Osteocyte (in vitro differentiated cells): ENCODE data around the gene PREP. TPM values are rescaled to one million over a fixed set of nuclear protein-coding genes. Genes with fewer than 3 reads are reported as not detected.

Source experiments
- DNase-seq: peaks from one replicate; pipeline ENCODE4 v3.0.0; 2021; ENCODE audit warnings: mixed read lengths; ENCODE audit not compliant: unreplicated experiment; ENCODE audit errors: extremely low spot score
- H3K27ac Mint-ChIP-seq: one replicate; pipeline ENCODE4 v1.8.0; 2021; ENCODE audit warnings: mild to moderate bottlenecking, mixed read lengths; ENCODE audit not compliant: unreplicated experiment
- H3K27me3 Mint-ChIP-seq: one replicate; pipeline ENCODE4 v1.8.0; 2021; ENCODE audit warnings: mixed read lengths; ENCODE audit not compliant: unreplicated experiment
- H3K36me3 Mint-ChIP-seq: one replicate; pipeline ENCODE4 v1.8.0; 2021; ENCODE audit warnings: mixed read lengths; ENCODE audit not compliant: unreplicated experiment
- H3K4me1 Mint-ChIP-seq: one replicate; pipeline ENCODE4 v1.8.0; 2021; ENCODE audit warnings: mixed read lengths; ENCODE audit not compliant: unreplicated experiment
- H3K4me3 Mint-ChIP-seq: one replicate; pipeline ENCODE4 v1.8.0; 2021; ENCODE audit warnings: mild to moderate bottlenecking, moderate library complexity, mixed read lengths; ENCODE audit not compliant: unreplicated experiment
- H3K9me3 Mint-ChIP-seq: one replicate; pipeline ENCODE4 v1.8.0; 2021; ENCODE audit warnings: mixed read lengths; ENCODE audit not compliant: unreplicated experiment
- CTCF ChIP-seq: fragments of 200-600 bp; sonication (generic); IDR thresholded peaks from 2 replicates; pipeline ENCODE4 v1.5.0; 2021; ENCODE audit warnings: antibody characterized with exemption, mild to moderate bottlenecking, moderate library complexity
- total RNA-seq: library from RNA; stranded (reverse); gene quantifications from 2 replicates; pipeline ENCODE4 v1.2.1, GENCODE V29; 2021

PREP gene
- total RNA-seq, 1 donor from 2014 or later: 36.9 TPM

DNA sequence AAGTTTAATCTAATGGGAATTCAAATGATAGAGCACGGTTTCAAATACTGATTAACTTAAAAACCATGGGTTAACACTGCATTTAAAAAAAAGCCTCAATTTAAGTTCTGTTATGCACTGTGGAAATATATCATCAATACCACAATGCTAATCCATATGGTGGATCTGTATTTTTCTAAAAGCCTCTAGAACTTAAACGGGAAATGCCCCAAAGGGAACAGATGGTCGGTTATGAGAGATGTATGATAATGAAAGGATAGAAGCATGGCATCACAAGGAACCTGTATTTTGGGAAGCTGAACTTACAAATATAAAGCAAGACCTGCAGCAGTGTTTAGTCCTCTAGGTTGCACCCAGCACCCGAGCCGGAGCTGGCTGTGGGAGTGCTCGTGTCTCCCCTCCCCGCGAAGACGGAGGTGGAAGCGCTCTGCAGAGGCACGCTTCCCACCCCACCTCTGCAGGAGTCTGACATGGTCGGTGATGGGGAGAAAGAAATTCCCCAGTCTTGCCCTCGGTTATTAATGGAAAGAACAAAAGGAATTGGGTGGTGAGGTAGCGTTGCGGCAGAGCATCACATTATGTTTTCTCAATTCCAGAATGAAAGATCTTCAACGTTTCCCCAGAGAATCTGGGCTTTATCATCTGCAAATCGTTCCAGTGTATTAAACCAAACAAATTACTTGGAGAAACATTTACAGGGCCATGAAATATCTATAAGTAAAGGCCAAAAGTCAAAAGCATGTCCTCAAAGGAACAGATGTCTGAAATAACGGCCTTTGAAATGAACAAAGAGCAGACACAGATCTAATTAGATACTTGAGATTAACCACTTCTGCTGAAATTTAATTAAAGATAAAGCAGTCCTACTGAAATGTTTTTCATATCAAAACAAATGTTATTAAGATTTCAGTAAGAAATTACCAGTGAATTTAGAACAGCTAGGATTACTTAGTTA is 120.0 kb downstream of the PREP start:
- H3K4me1 Mint-ChIP-seq: peaks cover 10% of the 10 kb centered on the region
- DNase-seq: no peak
- H3K27me3 Mint-ChIP-seq: no peaks in the 10 kb centered on the region
- H3K9me3 Mint-ChIP-seq: no peaks in the 10 kb centered on the region
- no peak for TF ChIP-seq CTCF
- H3K4me3 Mint-ChIP-seq: no peak overlapping the region
- H3K27ac Mint-ChIP-seq: no peak overlapping the region
- peaks cover 48% of the 10 kb centered on the region for H3K36me3 Mint-ChIP-seq

GRCh38 chr6:105280033-105280432 is 122.8 kb downstream of the PREP start:
- Mint-ChIP-seq H3K4me3 (no peak overlapping the region), H3K27me3 (no peaks in the 10 kb centered on the region), H3K9me3 (no peaks in the 10 kb centered on the region), H3K27ac (no peak overlapping the region), H3K4me1 (peaks cover 6% of the 10 kb centered on the region), H3K36me3 (peaks cover 54% of the 10 kb centered on the region)
- TF ChIP-seq CTCF: no peak
- DNase-seq: no peak

- DNase-seq: no peak
- Mint-ChIP-seq H3K4me1 (no peaks in the 10 kb centered on the region), H3K27ac (no peak overlapping the region), H3K9me3 (no peaks in the 10 kb centered on the region), H3K36me3 (peaks cover 53% of the 10 kb centered on the region), H3K4me3 (no peak overlapping the region), H3K27me3 (no peaks in the 10 kb centered on the region)
- no peak for TF ChIP-seq CTCF
Measured at GRCh38 chr6:105279463-105279862, 123.4 kb downstream of the PREP start.

DNA sequence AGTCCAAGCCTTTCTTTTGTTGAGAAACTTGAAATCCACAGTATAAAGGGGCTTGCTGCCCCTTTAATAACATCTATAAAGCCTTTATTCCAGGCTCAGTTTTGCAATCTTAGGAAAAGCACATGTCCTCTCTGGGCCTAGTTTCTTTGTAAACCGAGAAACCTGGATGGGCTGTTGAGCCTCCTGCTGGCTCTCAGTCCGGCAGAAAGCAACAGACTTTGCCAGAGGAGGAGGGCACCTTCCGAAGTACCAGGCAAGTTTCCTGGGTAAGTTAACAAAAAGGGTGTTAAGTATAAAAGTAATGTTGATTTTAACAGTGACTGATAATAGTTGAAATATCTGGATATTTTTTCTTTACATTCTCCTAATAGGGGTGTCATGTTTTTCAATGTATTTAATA is 124.1 kb downstream of the PREP start:
- H3K27me3 Mint-ChIP-seq: no peaks in the 10 kb centered on the region
- TF ChIP-seq CTCF: no peak
- no peak for DNase-seq
- no peaks in the 10 kb centered on the region for H3K4me1 Mint-ChIP-seq
- peaks cover 53% of the 10 kb centered on the region for H3K36me3 Mint-ChIP-seq
- no peaks in the 10 kb centered on the region for H3K9me3 Mint-ChIP-seq
- H3K4me3 Mint-ChIP-seq: no peak overlapping the region
- no peak overlapping the region for H3K27ac Mint-ChIP-seq

- Mint-ChIP-seq H3K4me3 (no peak overlapping the region), H3K27ac (no peak overlapping the region), H3K4me1 (no peaks in the 10 kb centered on the region), H3K36me3 (peaks cover 51% of the 10 kb centered on the region), H3K27me3 (no peaks in the 10 kb centered on the region), H3K9me3 (no peaks in the 10 kb centered on the region)
- no peak for DNase-seq
- no peak for TF ChIP-seq CTCF
Measured at GRCh38 chr6:105278035-105278434, 124.8 kb downstream of the PREP start.
